Neutrophil (primary cell): ENCODE measurements around the gene NOP16.

Experiments used
- H3K27ac ChIP-seq: fragments of 200-600 bp; sonication (generic); 2 replicates; pipeline ENCODE4 v1.5.1; 2016; ENCODE audit warnings: mild to moderate bottlenecking, moderate library complexity
- H3K27me3 ChIP-seq: fragments of 200-600 bp; sonication (generic); 2 replicates; pipeline ENCODE4 v1.6.0; 2016; ENCODE audit warnings: mild to moderate bottlenecking
- H3K36me3 ChIP-seq: fragments of 200-600 bp; sonication (generic); 2 replicates; pipeline ENCODE4 v1.5.1; 2017
- H3K4me1 ChIP-seq, 2 experiments: fragments of 200-600 bp in 1 of 2; sonication (generic) in 1 of 2; 1 replicate in 1 of 2; 2 replicates in 1 of 2; pipeline versions ENCODE4 v1.5.1 to v1.6.1; 2013 to 2016; ENCODE audit warnings: low read depth in 1 of 2, low read length in 1 of 2, mild to moderate bottlenecking in 1 of 2, moderate library complexity in 1 of 2; ENCODE audit not compliant: control insufficient read depth in 1 of 2, insufficient read depth in 1 of 2
- H3K4me3 ChIP-seq, 2 experiments: fragments of 200-600 bp in 1 of 2; sonication (generic) in 1 of 2; 1 replicate in 1 of 2; 2 replicates in 1 of 2; pipeline ENCODE4 v1.5.1; 2013 to 2016; ENCODE audit warnings: low read depth in 1 of 2, low read length in 1 of 2, mild to moderate bottlenecking in 1 of 2, moderate library complexity in 1 of 2
- H3K9me3 ChIP-seq: fragments of 200-600 bp; sonication (generic); 2 replicates; pipeline ENCODE4 v1.5.1; 2016
- TF ChIP-seq, protein P1 (sequence below): fragments of 200-600 bp; sonication (generic); IDR thresholded peaks from 2 replicates; pipeline ENCODE4 v1.5.1; 2016; ENCODE audit warnings: antibody characterized with exemption

The NOP16 gene

DNA sequence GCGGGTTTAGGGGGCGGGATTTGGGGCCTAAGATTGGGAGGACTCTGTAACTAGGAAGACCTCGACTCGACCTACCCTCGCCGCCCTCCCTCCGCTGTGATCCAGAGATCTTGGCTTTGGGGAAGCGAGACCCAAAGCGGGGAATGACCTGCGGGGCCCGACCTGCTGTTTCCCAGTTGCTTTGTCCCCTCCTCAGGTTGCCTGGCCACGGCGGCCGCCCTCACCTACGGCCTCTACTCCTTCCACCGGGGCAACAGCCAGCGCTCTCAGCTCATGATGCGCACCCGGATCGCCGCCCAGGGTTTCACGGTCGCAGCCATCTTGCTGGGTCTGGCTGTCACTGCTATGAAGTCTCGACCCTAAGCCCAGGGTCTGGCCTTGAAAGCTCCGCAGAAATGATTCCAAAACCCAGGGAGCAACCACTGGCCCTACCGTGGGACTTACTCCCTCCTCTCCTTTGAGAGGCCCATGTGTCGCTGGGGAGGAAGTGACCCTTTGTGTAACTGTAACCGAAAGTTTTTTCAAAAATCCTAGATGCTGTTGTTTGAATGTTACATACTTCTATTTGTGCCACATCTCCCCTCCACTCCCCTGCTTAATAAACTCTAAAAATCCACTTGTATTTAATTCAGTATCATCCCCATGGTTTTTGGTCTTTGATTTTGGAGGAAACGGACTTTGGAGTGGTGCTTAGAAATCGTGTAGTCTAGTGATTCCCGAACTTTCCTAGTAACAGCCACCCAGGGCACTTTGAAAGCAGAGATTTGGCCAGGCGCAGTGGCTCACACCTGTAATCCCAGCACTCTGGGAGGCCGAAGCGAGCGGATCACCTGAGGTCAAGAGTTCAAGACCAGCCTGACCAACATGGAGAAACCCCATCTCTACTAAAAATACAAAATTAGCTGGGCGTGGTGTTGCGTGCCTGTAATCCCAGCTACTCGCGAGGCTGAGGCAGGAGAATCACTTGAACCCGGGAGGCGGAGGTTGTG, 1.0 kb upstream of the NOP16 start:
- peak overlapping the region; percentile 93 for H3K27ac ChIP-seq
- peaks cover 17 to 21% of the 10 kb centered on the region in 2 experiments for H3K4me1 ChIP-seq
- TF ChIP-seq, protein P1, sequence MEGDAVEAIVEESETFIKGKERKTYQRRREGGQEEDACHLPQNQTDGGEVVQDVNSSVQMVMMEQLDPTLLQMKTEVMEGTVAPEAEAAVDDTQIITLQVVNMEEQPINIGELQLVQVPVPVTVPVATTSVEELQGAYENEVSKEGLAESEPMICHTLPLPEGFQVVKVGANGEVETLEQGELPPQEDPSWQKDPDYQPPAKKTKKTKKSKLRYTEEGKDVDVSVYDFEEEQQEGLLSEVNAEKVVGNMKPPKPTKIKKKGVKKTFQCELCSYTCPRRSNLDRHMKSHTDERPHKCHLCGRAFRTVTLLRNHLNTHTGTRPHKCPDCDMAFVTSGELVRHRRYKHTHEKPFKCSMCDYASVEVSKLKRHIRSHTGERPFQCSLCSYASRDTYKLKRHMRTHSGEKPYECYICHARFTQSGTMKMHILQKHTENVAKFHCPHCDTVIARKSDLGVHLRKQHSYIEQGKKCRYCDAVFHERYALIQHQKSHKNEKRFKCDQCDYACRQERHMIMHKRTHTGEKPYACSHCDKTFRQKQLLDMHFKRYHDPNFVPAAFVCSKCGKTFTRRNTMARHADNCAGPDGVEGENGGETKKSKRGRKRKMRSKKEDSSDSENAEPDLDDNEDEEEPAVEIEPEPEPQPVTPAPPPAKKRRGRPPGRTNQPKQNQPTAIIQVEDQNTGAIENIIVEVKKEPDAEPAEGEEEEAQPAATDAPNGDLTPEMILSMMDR, result no peak
- peak overlapping the region; percentile 78 to 83 for H3K4me3 ChIP-seq
- peaks cover 20% of the 10 kb centered on the region for H3K36me3 ChIP-seq
- H3K27me3 ChIP-seq, result no peaks in the 10 kb centered on the region
- H3K9me3 ChIP-seq, result no peaks in the 10 kb centered on the region

DNA sequence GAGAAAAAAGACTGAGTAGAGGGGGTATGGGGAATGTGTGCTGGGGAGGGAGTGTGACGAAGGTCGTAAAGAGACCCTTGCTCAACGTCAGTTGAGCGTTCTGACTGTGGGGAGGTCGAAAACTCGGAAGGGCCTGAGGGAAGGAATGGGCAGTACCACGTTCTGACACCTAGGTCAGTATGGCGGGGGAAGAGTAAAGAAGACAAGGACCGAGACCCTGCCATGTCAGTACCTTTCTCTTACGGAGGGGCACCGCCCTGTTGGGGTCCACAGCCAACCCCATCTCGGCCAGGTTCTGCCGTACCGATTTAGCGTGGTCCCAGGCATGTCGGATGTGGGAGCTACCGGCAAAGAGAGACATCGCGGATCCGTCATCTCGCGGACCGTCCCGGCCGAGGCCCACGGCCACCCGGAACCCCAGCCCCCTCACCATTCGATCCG, 375 bp downstream of the NOP16 start:
- peak overlapping the region; percentile 78 to 83 for H3K4me3 ChIP-seq
- no peaks in the 10 kb centered on the region for H3K9me3 ChIP-seq
- peaks cover 14% of the 10 kb centered on the region for H3K36me3 ChIP-seq
- H3K27me3 ChIP-seq, result no peaks in the 10 kb centered on the region
- H3K4me1 ChIP-seq, result peaks cover 17 to 21% of the 10 kb centered on the region in 2 experiments
- peak overlapping the region; percentile 93 for H3K27ac ChIP-seq
- TF ChIP-seq, protein P1, result no peak

DNA sequence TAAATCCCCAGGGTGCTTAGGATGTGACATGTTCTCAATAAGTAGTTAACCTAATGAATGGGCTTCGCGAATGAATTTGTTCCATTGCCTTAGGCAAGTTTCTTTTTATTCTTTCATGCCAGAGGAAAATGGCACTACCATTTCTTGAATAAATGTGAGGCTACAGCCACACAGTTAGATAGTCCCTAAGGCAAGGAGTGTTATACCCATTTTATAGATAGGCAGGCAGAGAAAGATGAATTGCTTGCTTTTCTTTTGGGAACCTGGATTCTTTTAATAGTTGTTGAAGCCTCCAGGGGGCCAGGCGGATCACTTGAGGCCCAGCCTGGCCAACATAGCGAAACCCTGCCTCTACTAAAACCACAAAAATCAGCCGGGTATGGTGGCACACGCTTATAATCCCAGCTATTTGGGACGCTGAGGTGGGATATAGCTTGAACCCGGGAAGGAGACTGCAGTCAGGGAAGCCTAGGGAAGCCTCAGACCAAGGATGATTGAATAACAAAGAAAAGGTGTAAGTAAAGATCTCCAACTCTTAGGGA, 943 bp downstream of the NOP16 start:
- H3K4me1 ChIP-seq, result peaks cover 17 to 21% of the 10 kb centered on the region in 2 experiments
- no peaks in the 10 kb centered on the region for H3K27me3 ChIP-seq
- H3K4me3 ChIP-seq, result peak overlapping the region; percentile 78 to 83
- TF ChIP-seq, protein P1, result no peak
- no peak overlapping the region for H3K27ac ChIP-seq
- H3K9me3 ChIP-seq, result no peaks in the 10 kb centered on the region
- H3K36me3 ChIP-seq, result peaks cover 9% of the 10 kb centered on the region

DNA sequence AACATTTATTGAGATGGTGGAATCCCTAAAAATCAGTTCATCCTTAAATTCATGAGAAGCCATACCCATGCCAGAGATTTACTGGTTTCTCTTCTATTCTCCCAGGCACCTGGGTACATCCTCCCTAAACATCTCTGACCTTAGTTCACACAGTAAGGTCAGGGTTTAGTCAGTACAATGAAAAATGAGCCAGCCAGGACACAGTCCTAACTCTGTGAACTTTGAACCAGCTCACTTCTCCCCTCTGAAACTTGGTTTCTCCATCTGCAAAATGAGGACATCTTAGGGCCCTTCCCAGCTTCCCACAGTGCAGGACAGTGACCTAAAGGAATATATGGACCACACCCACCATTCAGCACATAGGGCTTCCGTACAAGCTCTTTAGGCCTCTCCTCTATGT, 1.9 kb downstream of the NOP16 start:
- Histone ChIP-seq H3K27ac (no peak overlapping the region), H3K4me3 (no peak overlapping the region), H3K9me3 (no peaks in the 10 kb centered on the region), H3K27me3 (no peaks in the 10 kb centered on the region), H3K4me1 (peaks cover 17 to 21% of the 10 kb centered on the region in 2 experiments), H3K36me3 (no peaks in the 10 kb centered on the region)
- TF ChIP-seq, protein P1, result no peak

DNA sequence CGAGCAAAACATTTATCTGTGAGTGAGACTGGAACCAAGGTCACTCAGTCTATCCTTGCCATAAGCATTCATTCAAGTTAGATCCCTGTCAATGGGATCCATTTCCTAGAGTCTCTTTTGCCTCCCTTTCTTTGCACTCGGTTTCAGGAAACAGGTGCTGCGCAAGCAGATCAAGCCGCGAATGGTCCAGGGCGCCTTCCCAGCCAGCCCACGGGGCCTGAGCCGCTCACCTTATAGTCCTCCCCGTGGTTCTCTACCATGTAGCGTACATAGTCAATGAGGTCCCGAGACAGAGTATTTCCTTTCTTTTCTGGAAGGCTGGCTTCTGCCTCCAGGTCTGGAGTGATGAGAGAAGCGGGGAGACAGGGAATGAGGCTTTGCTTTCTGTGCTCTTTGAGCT, 3.4 kb downstream of the NOP16 start:
- H3K4me1 ChIP-seq, result peaks cover 17 to 21% of the 10 kb centered on the region in 2 experiments
- no peak overlapping the region for H3K27ac ChIP-seq
- H3K27me3 ChIP-seq, result no peaks in the 10 kb centered on the region
- H3K4me3 ChIP-seq, result no peak overlapping the region
- H3K9me3 ChIP-seq, result no peaks in the 10 kb centered on the region
- TF ChIP-seq, protein P1, result no peak
- H3K36me3 ChIP-seq, result no peaks in the 10 kb centered on the region
